RPMI8226 (cell line): ENCODE data around the gene SEZ6.
A peak's percentile ranks its signal among the peaks of the same experiment; 100 is the strongest.

Source experiments
- DNase-seq: peaks from one replicate; pipeline ENCODE4 v3.0.0-alpha.2; 2015

SEZ6 gene

DNA sequence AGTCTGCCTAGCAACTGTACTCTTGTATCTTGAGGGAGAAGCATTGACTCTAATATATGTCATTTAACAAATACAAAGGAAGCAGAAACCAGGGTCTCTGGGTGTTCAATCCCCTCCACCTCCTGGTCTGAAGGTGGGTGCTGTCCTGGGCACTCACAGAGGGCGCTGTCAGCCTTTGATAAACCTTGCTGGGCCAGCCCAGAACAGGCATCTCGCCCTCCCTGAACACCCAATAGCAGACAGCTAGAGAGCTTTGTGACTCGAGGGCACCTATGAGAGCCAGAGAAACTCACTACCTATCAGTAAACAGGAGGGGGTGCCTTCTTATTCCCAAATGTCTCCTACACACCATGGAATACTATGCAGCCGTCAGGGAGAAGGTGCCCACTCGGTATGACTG lies 30.8 kb upstream of the SEZ6 start:
- DNase-seq, result no peak

DNA sequence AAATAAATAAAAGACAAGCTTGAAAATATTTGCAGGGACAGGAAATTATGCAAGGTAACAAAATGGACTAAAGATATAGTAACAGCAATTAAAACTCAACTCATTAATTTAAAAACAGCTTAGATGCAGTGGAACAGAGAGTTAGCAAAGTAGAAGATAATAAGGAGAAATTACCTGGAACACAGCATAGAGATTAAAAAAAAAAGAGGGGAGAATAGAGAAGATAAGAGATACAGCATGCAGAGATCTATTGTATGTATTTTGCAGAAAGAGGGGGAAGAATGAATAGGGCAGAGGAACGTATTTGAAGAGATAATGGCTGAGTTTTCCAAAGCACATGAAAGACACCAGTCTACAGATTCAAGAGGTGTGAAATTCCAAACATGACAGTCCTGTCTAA lies 28.7 kb upstream of the SEZ6 start:
- DNase-seq, result no peak

DNA sequence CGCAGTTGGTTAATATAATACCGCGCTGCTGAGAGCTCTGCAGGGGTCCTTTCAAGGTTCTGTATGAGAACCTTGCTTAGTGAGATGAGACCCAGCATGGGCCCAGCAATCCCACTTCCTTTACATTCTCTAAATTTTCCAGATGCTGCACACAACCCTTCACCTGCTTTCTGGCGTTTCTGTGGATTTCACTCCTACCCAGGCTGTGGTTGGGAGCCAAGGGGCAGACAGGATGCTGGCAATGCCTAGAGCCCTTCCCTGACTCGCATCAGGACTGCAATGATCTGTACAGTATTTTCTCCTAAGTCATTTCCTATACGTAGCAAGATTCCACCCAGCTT lies 27.0 kb upstream of the SEZ6 start:
- no peak for DNase-seq

DNA sequence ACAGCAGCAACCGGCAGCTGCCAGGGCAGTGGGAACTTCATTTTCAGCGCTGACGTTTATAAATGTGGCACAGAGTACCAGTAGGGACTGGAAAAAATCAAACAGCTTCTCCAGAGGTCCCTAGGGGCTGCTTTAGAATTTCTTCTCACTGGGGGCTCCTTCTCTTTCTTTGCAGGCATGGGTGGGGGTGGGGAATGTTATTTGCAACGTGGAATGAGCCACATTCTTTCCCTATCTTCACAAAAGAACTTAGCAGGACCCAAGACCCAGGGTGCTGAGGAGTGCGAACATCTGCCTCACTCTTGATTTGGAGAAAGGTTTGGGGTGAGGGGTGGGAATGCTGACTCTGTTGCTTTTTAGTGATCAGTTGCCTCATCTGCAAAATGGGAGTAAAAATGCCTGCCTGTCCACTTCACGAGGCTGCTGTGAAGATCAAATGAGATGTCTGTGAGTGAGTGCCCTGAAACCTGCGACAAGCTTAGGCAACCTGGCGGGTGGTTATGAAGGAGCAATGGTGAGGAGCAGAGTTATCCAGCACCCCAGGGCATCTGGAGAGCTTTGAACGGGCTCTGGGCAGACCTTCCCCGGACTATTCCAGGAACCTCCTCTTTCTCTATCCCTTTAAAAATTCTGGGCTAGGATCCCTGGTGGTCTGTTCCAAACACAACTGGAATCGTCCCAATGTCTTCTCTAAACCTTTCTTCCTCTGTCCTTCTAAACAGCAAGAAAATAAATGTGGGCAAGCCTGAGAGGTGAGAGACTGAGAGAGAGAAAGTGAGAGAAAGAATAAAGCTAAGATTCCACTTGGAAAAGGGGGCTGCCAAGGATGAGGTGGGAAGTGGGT lies 26.4 kb upstream of the SEZ6 start:
- no peak for DNase-seq

DNA sequence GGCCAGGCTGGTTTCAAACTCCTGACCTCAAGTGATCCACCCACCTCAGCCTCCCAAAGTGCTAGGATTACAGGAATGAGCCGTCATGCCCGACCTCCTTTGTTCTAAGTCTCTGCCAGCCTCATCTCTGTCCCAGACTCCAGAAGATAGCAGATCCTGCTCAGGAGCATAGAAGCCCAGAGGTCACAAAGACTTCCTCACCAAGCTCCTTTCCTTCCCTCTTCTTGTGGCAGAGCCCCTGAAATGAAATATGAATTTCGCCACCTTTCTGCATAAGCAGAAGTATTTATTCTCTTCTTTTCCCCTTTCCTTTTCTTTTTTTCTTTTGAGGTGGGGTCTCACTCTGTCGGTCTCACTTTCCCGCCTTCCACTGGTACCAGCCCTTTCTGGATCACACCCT lies 25.7 kb upstream of the SEZ6 start:
- DNase-seq, result no peak

DNA sequence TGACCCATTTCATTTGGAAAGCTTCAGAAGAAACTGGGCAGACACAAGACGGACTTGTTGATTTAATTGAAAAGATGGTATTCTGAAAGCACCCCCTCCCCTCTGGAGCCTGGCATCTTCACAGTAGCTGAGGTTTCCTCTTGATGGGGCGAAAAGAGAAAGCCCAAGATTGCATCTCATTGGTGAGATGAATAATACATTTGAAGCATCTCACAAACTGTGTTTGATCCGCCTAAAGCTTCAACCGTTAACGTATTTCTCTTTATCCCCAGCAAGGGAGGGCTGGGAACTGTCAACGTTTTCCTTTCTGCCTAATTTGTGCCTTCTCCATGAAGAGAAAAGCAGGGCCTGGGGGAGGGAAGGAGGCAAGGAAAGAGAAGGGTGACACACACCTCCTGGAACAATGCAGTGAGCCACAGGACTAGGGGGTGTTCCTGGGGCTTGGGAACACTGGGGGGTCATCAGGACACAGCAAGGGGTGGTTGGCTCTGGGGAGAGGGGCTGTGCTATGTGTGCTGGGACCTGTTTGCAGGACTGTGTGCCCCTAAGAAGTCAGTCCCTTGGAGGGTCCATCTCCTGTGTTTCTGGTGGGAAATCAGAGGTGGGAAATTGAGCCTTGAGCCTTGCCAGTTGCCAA lies 18.6 kb upstream of the SEZ6 start:
- DNase-seq, result no peak

DNA sequence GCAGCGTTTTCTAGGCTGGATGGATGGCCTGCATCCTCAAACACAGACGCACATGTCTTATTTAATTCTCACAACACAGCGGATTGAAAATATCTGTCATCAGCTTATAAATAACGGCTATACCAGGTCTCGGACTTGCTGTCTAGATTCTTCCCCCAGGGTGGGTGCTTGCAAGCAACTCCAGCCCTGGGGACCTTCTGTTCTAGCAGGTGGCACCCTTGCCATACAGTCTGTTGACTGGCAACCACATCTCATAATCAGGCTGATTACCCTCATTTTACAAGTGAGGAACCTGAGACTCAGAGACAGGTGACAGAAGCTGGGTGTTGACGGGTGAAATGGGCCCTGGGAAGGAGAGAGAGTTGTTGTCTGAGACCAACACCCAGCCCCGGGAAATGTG lies 16.2 kb upstream of the SEZ6 start:
- DNase-seq, result no peak

DNA sequence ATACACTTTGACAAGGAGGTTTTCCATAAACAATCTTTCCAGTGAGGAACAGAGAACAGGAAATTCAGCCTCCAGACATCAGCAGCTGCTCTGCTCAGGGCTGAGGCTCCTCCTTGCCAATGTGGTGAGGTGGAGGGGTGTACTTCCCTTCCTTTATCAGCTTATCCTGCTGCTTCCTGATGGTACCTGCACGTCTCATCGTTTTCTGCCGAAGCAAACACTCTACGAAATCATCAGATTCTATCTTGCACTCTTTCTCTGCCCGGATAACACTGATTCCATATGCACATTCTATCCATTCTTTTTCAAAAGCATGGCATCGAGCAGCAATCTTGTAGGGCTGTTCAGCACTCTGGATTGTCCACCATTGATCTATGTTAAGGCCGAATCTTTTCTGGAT lies 15.4 kb upstream of the SEZ6 start:
- DNase-seq, result no peak

DNA sequence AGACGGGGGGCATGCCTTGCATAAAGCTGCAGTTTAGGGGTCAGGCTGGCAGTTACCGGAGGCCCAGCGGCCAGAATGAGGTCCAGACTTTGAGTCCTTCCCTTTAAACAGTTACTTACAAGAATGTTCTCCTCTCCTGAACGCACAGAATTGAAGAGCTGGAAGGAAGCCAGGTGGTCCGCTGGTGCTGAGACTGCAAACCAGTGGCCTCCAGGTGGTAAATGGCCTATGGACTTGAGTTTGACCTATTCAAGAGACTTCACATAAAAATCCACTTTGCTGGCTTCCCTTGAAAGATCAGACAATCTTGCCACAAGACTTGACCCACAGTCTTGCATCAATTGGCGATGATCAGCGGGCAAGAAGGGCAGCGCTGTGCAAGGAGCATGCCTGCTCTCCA lies 14.7 kb upstream of the SEZ6 start:
- no peak for DNase-seq

DNA sequence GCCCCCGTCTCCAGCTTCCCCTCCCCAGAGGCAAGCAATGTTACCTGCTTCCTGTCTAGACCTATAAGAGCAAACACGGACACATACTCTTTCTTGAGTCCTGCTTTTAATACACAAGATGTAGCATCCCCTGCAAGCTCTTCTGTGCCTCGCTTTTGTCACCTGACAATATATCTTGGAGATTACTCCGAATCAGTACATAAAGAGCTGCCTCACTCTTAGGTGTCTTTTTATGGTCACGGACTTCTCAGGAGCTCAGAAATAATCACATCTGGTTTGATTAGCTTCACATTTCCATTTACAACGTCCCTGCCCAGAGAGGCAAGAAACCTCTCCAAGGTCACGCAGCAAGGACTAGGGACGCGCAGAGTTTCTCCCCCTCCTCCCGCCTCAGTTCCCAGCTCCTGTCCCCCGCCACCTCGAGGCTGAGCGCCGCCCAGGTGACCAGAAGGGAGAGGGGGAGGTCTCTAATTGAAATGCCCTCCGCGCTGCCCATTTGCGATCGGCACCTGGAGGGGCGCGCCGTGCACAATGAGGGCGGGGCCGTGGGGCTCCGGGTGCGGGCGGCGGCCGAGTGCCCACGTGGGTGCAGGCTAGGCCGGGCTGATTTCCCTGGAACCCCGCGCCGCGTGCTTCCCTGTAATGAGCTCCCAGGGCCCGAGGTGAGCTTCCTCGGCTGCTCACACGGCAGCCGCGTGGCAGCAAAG lies 13.8 kb upstream of the SEZ6 start:
- DNase-seq, result peak; percentile 24

DNA sequence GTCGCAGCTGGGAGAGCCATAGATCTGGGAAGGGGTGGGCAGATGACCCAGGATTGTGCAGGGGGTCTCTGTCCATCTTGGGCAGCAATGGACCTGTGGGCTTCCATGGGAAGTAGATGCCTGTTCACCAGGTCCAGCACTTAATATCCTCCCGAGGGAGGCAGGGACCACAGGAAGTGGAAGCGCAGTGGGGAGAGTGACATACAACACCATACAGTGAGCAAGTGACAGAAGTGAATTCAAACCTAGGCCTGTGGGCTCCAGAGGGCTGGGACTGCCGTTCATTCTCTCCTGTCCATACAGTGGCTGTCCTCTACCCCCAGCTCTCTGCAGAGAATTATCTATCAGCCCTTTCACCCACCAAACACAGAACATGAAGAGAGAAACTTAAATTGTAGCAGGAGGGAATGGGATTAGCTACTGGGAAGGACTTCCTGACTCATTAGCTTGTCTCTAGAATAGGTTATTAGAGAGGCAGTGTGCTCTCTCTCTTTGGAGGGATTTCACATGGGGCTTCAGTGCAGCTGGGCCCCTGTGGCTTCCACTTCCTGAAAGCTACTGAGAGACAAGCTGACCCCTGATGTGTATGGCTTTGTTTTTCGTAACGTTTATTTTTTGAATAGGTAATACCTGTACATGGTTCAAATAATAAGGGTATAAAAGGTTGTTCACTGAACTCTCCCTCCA lies 13.1 kb upstream of the SEZ6 start:
- DNase-seq, result no peak

DNA sequence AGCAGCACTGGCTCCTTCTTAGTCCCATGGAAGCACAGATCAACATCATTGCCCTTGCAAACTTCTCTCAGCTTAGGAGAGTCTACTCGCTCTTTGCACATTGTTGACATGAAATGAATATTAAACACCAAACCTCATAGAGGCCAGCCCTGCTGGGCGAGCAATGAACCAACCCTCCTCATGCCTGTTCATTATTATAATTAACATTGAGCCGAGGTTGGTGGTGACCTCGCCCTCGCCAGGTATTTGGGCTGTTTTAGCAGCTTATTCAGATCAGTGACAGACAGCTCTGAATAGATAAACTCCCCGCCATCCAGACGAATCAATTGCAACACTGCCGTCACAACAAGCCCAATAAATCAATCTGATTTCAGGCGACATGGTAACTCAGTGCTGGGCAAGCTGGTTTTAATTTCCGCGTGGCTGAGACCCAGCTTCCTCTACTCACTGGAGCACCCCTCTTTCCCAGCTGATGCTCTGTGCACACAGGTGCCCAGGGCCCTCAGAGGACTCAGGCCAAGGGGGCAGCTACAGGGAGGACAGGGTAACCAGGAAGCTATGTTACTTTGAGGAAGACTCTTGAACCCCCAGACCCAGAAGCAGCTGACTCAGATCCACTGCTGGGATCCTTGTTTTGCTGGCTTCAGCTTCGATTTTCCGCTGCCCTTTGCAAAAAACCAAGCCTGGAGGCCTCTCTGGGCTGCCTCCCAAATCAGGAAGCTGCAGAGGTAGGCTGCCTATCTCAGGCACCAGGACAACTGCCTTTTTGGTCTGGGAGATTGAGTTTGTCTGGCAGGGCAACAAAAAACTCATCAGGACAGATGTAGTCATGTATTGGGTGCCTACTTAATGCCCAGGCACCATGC lies 10.7 kb upstream of the SEZ6 start:
- no peak for DNase-seq

DNA sequence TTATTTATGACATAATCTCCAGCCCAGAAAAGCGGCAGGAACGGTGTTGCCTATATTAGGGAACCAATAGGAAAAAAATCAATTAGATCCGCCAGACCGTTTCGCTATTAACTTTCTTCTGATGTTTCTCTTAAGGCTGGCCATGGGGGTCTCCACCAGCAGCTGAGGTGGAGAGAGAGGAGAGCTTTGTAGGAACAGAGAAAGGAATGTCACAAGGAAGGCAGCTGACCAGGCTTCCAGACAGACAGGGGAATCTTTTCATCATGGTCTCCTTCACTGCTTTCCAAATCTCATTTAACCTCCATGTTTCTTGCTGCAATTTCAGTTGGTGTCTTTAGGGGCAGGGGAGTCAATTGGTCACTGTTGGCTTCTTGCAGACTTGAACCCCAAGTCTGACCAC lies 8.9 kb upstream of the SEZ6 start:
- DNase-seq, result no peak

DNA sequence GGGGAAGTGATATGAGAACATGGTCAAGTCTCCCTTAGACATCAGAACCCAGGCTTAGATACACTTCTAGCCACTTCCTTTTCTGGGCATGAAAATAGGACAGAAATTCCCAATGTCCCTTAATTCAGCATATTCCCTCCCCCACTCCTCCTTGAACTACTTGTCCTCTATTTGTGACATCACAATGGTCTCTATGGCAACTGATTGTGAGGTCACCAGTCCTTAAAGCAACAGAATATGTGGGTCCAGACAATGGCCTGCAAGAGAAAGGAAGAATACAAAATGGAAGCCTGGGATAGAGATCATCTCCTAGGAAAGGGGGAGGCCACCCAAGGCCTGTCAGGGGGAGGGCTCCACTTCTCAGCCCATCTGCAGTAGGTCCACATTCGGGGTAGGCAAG lies 6.7 kb upstream of the SEZ6 start:
- no peak for DNase-seq

DNA sequence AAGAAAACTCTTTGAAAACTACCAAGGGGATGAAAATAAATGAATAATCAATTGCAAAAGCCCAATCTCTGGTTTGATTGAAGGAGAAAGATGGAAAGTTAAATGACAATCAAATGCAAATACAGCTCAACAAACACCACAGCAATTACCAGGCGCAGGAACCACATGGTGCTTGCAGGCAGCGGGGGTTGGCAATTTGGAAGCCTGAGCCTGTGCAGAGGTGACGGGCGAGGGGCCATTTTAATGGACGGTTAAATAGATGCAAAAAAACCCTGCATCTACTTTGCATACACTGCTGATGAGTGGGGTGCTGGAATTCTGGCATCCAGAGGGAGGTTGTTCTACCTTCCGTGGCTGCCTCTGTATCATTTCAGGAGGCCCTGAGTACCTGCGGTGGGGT lies 4.8 kb upstream of the SEZ6 start:
- DNase-seq, result no peak

DNA sequence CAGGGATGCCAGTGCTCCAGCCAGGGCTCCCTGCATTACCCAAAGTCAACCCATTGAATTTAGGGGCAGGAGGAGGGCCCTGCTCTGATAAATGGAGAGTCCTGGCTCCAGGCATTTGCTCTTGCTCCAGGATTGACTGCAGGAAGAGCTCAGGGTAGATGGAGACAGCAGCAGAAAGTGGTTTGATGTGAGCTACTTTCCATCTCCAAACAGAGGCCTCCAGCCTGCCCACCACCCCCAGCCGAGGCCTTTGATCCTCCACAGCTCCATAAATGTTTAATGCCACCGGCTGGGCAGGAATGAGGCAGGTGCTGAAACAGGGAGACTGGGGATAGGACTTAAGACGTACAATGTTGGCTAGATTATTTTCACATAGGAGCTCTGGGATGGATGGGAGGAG lies 4.3 kb upstream of the SEZ6 start:
- no peak for DNase-seq

DNA sequence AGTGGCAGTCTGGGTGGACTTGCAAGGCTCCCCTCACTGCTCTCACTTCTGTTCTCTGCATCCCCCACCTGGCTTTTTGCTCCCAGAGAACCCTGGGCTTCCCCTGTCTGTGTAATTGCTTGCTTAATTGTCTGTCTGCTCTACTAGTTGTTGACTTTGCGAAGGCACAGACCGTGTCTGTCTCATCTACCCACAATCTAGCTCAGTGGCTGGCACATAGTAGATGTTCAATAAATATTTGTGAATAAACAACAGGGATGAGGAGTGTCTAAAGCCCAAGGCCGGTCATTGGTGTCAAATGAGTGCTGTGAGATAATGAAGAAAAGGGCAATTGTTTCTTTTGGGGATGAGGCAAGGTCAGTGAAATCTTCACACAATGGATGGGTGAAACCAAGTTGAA lies 2.8 kb upstream of the SEZ6 start:
- DNase-seq, result no peak

DNA sequence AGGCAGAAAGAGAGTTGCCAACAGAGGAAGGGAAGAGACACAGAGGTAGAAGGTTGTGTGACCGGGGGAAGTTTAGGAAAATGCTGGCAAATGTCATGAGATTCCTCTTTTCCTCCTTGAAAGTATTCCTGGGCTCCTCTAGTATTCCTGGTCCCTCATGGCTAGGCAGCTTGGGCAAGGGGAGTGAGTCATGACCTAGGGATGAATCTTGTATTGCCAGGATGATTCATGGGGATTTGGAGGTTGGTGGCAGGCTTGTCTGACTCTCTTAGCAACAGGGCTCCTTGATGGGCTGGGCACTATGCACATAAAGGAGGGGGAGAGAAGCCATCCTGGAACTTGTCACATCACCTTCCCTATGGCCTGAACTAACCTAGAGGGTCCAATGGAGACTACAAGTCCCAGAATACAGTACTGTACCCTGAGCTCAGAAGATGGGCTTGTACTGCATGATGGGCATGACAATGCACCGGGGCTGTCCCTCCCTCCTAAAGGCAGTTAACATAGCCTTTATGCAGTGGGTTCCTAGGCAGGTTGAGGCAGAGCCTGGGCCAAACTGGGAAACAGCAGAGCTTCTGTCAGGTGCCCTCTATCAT lies 2.1 kb upstream of the SEZ6 start:
- no peak for DNase-seq

DNA sequence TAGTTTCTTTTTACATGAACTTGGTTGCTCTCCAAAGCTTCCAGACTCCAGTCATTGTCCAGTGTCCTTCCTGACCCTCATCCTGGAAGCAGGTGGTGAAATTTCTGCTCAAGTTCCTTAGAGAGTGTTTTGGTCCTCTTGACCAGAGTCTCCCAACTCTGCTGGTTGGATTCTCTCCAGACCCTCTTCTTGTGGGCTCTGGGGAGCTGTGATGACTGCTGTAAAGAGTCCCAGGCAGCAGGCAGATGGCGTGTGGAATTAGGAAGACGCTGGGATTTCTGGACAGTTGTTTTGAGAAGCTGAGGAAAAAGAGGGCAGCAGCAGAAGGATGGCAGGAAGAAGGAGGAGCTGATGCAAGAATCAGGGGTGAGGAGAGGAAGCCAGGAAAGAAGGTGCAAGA lies 1.6 kb upstream of the SEZ6 start:
- DNase-seq, result no peak

DNA sequence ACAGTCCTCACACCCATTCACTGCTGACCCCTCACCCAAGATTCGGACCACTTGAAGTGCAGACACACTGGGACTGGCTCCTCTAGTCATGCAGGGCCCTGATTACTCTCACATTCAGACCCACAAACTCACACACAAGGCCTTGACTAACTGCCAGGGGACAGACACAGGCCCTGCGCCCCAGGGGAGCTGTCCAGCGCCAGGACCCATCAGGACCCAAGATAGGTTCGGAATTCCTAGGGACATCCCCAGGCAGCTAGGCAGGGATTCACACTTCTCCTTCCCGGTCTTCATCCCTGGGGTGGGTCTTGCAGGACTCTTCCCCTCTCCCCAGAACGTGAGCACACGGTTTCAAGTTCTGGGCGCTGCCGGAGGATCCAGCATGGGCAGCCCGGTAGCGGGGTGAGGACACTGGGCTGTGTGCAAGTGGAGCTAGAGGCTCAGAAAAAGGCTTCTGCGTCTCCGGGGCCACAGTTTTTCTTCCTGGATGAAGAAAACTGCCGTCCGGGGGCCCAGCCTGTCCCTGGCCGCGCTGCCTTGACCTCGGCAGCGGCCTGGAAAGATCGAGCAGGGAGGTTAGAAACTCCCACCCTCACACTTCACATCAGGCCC lies 1.6 kb downstream of the SEZ6 start:
- no peak for DNase-seq

DNA sequence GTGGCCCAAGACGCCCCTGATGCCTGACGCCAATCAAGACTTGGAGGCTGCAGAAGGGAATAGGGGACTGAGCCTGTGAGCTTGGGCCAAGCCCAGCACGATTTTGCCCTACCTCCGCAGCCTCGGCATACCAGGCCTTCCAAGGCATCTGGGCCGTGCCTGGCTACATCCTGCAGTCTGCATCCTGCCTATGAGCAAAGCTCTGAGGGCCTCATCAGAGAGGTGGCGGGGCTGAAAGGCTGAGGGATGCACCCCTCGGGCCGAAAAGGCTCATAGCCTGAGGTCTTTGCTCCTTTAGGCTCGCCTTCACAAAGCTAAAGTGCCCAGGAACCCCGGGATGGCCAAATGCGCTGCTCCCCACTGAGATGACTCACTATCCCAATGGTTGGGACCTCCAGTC lies 2.5 kb downstream of the SEZ6 start:
- no peak for DNase-seq

DNA sequence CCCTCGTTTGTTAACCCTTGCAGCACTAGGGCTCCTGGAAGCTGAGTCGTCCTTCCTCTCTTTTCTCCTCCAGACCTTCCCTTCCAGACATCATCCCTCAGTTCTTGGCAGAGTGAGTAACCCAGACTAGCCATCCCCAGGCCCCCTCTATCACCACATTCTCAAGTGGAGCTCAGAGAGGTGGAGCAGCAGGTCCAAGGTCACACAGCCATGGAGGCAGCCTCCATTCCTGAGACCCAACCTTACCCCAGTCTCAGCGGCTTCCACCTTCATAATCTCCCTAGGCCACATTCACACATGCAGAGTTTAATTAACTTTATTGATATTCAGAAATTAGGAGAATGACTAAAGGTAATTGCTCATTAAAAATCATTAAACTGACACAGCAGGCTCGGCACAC lies 3.0 kb downstream of the SEZ6 start:
- DNase-seq, result no peak
